GM12878 (cell line): Measurements from ENCODE around the gene RFT1. TPM values are rescaled to one million over a fixed set of nuclear protein-coding genes. Genes with fewer than 3 reads are reported as not detected.

ENCODE experiments used
- ATAC-seq: fragments of 200-7000 bp; cut with Tn5 transposase; 3 replicates; pipeline ENCODE4 v1.9.1; 2020; ENCODE audit warnings: mild to moderate bottlenecking, moderate library complexity
- BruUV-seq: library from RNA; stranded (reverse); fragments of 400-500 nt; replicated peaks from 2 replicates; lab custom pipeline; 2021; lab: Mats Ljungman, UMichigan
- CTCF ChIA-PET: fragments of 300-600 bp; sonication (Branson Sonifier 250); formaldehyde crosslinking; extraction: SDS; loops from one replicate; lab custom pipeline; 2021; ENCODE audit warnings: inconsistent platforms; lab: Yijun Ruan, JAX
- POLR2A ChIA-PET: fragments of 350-600 bp; formaldehyde crosslinking; extraction: SDS; loops from one replicate; lab custom pipeline; 2021; ENCODE audit warnings: inconsistent platforms; lab: Charles Lee
- RAD21 ChIA-PET: fragments of 300-600 bp; sonication (Branson Sonifier 250); formaldehyde crosslinking; loops from one replicate; lab custom pipeline; 2023; ENCODE audit warnings: antibody characterized with exemption; ENCODE audit not compliant: unreplicated experiment; lab: Charles Lee
- SMC1A ChIA-PET: fragments of 300-600 bp; sonication (Branson Sonifier 250); formaldehyde crosslinking; loops from one replicate; lab custom pipeline; 2023; ENCODE audit not compliant: unreplicated experiment, uncharacterized antibody; lab: Charles Lee
- DNase-seq: peaks from one replicate; pipeline ENCODE4 v3.0.0-alpha.2; 2011; ENCODE audit warnings: low read depth, low spot score
- FAIRE-seq: peaks from 3 replicates; lab custom pipeline; 2011; peaks lifted over from hg19 to GRCh38; lab: Jason Lieb, UNC
- H2AFZ ChIP-seq: 2 replicates; pipeline ENCODE4 v1.6.0; 2011; ENCODE audit warnings: low read depth, low read length, control low read depth; ENCODE audit not compliant: control insufficient read depth
- H3K27ac ChIP-seq: 2 replicates; pipeline ENCODE4 v1.5.1; 2011; ENCODE audit warnings: control low read depth; ENCODE audit not compliant: control insufficient read depth, insufficient read depth
- H3K27me3 ChIP-seq, 2 experiments: replicated peaks in 1 of 2; 2 replicates each; pipeline versions ENCODE4 v1.6.0 to v1.6.1; 2011; ENCODE audit warnings: low read length in 1 of 2; ENCODE audit not compliant: control insufficient read depth in 2 of 2, insufficient read depth in 2 of 2
- H3K36me3 ChIP-seq, 2 experiments: 2 replicates each; pipeline ENCODE4 v1.5.1; 2011; ENCODE audit warnings: low read length in 1 of 2; ENCODE audit not compliant: control insufficient read depth in 2 of 2, insufficient read depth in 2 of 2
- H3K4me1 ChIP-seq: 2 replicates; pipeline ENCODE4 v1.6.1; 2011; ENCODE audit warnings: mild to moderate bottlenecking, low read length, moderate library complexity, mixed read lengths; ENCODE audit not compliant: control insufficient read depth, insufficient read depth
- H3K4me2 ChIP-seq: 2 replicates; pipeline ENCODE4 v1.6.0; 2011; ENCODE audit warnings: control low read depth; ENCODE audit not compliant: control insufficient read depth, insufficient read depth
- H3K4me3 ChIP-seq: fragments of 200-600 bp; sonication (generic); 2 replicates; pipeline ENCODE4 v1.5.1; 2016
- H3K79me2 ChIP-seq: 2 replicates; pipeline ENCODE4 v1.6.0; 2011; ENCODE audit warnings: low read length; ENCODE audit not compliant: control insufficient read depth, insufficient read depth
- H3K9ac ChIP-seq: 2 replicates; pipeline ENCODE4 v1.8.0; 2011; ENCODE audit warnings: low read length, control low read depth, mixed read lengths; ENCODE audit not compliant: control insufficient read depth, insufficient read depth
- H3K9me3 ChIP-seq: replicated peaks from 3 replicates; pipeline ENCODE4 v1.5.1; 2011; ENCODE audit warnings: mild to moderate bottlenecking, low read length; ENCODE audit not compliant: control insufficient read depth, insufficient read depth
- H4K20me1 ChIP-seq: 2 replicates; pipeline ENCODE4 v1.6.0; 2011; ENCODE audit not compliant: control insufficient read depth, insufficient read depth
- CBX3 ChIP-seq: fragments of 200-600 bp; sonication (generic); IDR thresholded peaks from 2 replicates; pipeline ENCODE4 v1.6.1; 2016; ENCODE audit warnings: low read depth, borderline replicate concordance
- CBX5 ChIP-seq: sonication (generic); IDR thresholded peaks from 2 replicates; pipeline ENCODE4 v1.6.1; 2016; ENCODE audit warnings: low read depth, moderate library complexity, mild to moderate bottlenecking, inconsistent platforms
- CHD1 ChIP-seq: IDR thresholded peaks from 2 replicates; pipeline ENCODE4 v1.6.1; 2012; ENCODE audit warnings: low read depth, low read length, improper control_type of control experiment
- HDAC2 ChIP-seq: fragments of 200-600 bp; sonication (generic); IDR thresholded peaks from 2 replicates; pipeline ENCODE4 v1.6.1; 2017
- HDGF ChIP-seq: fragments of 450-650 bp; IDR thresholded peaks from 2 replicates; pipeline ENCODE4 v1.6.1; 2016; ENCODE audit warnings: antibody characterized with exemption
- IRF4 ChIP-seq: IDR thresholded peaks from 2 replicates; pipeline ENCODE4 v1.6.1; 2011; ENCODE audit warnings: low read depth, low read length
- LARP7 ChIP-seq: fragments of 450-650 bp; IDR thresholded peaks from 2 replicates; pipeline ENCODE4 v1.6.1; 2017; ENCODE audit warnings: mild to moderate bottlenecking
- MEF2A ChIP-seq: IDR thresholded peaks from 2 replicates; pipeline ENCODE4 v1.6.1; 2011; ENCODE audit warnings: low read depth, mild to moderate bottlenecking, low read length, moderate library complexity; ENCODE audit not compliant: insufficient read depth
- NR2F1 ChIP-seq: fragments of 450-650 bp; conservative IDR thresholded peaks from 2 replicates; pipeline ENCODE4 v1.6.1; 2017; ENCODE audit warnings: mild to moderate bottlenecking
- RB1 ChIP-seq: fragments of 450-650 bp; formaldehyde crosslinking; IDR thresholded peaks from 2 replicates; pipeline ENCODE4 v1.6.1; 2017; ENCODE audit warnings: mild to moderate bottlenecking, borderline replicate concordance
- RUNX3 ChIP-seq: IDR thresholded peaks from 2 replicates; pipeline ENCODE4 v1.6.1; 2012; ENCODE audit warnings: low read length, inconsistent platforms
- SP1 ChIP-seq: IDR thresholded peaks from one replicate; pipeline ENCODE4 v1.6.1; 2011; ENCODE audit warnings: low read depth, low read length
- TBL1XR1 ChIP-seq: IDR thresholded peaks from 2 replicates; pipeline ENCODE4 v1.6.1; 2012; ENCODE audit warnings: low read depth, low read length, improper control_type of control experiment
- WRNIP1 ChIP-seq: IDR thresholded peaks from 2 replicates; pipeline ENCODE4 v1.6.1; 2011; ENCODE audit warnings: low read depth, low read length, improper control_type of control experiment, borderline replicate concordance
- WGBS: methylation state at CpG from one replicate; pipeline ENCODE4 v1.1.6; 2016; ENCODE audit warnings: low lambda C conversion rate; ENCODE audit not compliant: insufficient replicate concordance, insufficient coverage; ENCODE audit errors: missing lambda C conversion rate; 5-methylcytosine and 5-hydroxymethylcytosine counted together
- in situ Hi-C: fragments of 300-500 bp; cut with MboI; formaldehyde crosslinking; loops from 9 replicates; pipeline ENCODE4 v1.14.3; 2018; ENCODE audit warnings: mixed read lengths
- intact Hi-C: fragments of 100-400 bp; cut with micrococcal nuclease; formaldehyde crosslinking; loops from one replicate; pipeline ENCODE4 v1.14.2; 2022; ENCODE audit not compliant: unreplicated experiment
- polyA plus RNA-seq, 11 experiments: library from polyadenylated mRNA; depleted of rRNA in 4 of 11; unstranded in 6 of 11; stranded (reverse) in 5 of 11; fragments of >200 nt; fragmentation: Nextera tagmentation in 4 of 11; fragmentation: Illumina TruSeq in 1 of 11; extraction: Ambion mirVana in 4 of 11; extraction: Trizol in 1 of 11; gene quantifications; 1 replicate in 1 of 11; 2 replicates in 10 of 11; pipeline versions ENCODE4 v1.2.1 to v1.2.3, GENCODE V29; 2011 to 2016; ENCODE audit warnings: inconsistent platforms in 2 of 11, missing spikeins in 2 of 11, low read depth in 1 of 11
- total RNA-seq, 4 experiments: library from RNA; depleted of rRNA in 3 of 4; stranded (reverse); fragments of >200 nt in 3 of 4; fragmentation: Illumina TruSeq in 1 of 4; extraction: Trizol in 1 of 4; gene quantifications; 2 replicates each; pipeline versions ENCODE4 v1.2.1 to v1.2.3, GENCODE V29; 2013 to 2021
- TF ChIP-seq, protein P1 (sequence below): fragments of 450-650 bp; IDR thresholded peaks from 2 replicates; pipeline ENCODE4 v1.6.1; 2017; ENCODE audit warnings: low read depth, mild to moderate bottlenecking, moderate library complexity
- TF ChIP-seq, protein P2 (sequence below): fragments of 450-650 bp; formaldehyde crosslinking; IDR thresholded peaks from 2 replicates; pipeline ENCODE4 v1.5.0; 2022; ENCODE audit warnings: mild to moderate bottlenecking, missing genetic modification characterization
- TF ChIP-seq, protein P3 (sequence below): fragments of 450-650 bp; formaldehyde crosslinking; IDR thresholded peaks from 2 replicates; pipeline ENCODE4 v1.4.0; 2020; ENCODE audit warnings: mild to moderate bottlenecking, moderate library complexity

RFT1 gene
- total and polyA plus RNA-seq, 10 of the 15 experiments (the other 5 are each of a cell fraction or from before 2014, with no cell fraction given), result 16.6 to 75.1 (median 34.5) TPM

DNA sequence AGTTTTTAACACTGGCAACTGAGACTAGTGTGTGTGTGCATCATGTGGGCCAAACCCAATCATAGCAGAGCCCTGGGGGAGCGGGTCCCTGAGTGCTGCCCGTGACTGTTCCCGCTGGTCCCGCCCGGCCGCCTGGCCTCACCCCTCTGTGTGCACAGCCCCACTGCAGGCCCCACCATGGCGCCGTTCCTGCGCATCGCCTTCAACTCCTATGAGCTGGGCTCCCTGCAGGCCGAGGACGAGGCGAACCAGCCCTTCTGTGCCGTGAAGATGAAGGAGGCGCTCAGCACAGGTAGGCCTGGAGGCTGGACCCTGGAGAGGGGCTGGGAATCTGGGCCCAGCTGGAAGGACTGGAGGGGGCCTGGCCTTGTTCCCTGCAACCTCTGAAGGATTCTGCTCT is 48.0 kb upstream of the RFT1 start:
- H3K27me3 ChIP-seq, result no peaks in the 10 kb centered on the region
- H3K9me3 ChIP-seq, result no peaks in the 10 kb centered on the region
- in situ Hi-C loops (no loop called here), intact Hi-C loops (no loop called here)
- no peak overlapping the region for H2AFZ ChIP-seq
- WGBS, result 100% methylated on average over 15 of the region's 15 CpGs
- peaks cover 70% of the 10 kb centered on the region for H3K4me1 ChIP-seq
- ChIA-PET POLR2A (no interaction called here), CTCF (interaction anchor here (0.7 to 1.9 kb wide), 3 partner anchors 13 to 44 kb away, joined by 3 to 5 read pairs (median 3); no protein-coding TSS in a partner anchor), RAD21 (no interaction called here), SMC1A (interaction anchor here (2.4 to 4.6 kb wide), 2 partner anchors 8 to 14 kb away, joined by 10 to 21 read pairs; no protein-coding TSS in a partner anchor)
- ATAC-seq (no peak), DNase-seq (no peak), FAIRE-seq (no peak)
- H3K4me3 ChIP-seq, result no peak overlapping the region
- H3K9ac ChIP-seq, result no peak overlapping the region
- H3K4me2 ChIP-seq, result no peak overlapping the region
- H3K79me2 ChIP-seq, result peaks cover 54% of the 10 kb centered on the region
- no peaks in the 10 kb centered on the region for H4K20me1 ChIP-seq
- BruUV-seq, result no TSS peak
- no peak overlapping the region for H3K27ac ChIP-seq
- H3K36me3 ChIP-seq, result peaks cover 27 to 62% of the 10 kb centered on the region in 2 experiments
- TF ChIP-seq NR2F1, result no peak
- no peak for TF ChIP-seq CBX3
- TF ChIP-seq WRNIP1, result no peak
- TF ChIP-seq CHD1, result no peak
- TF ChIP-seq, protein P1, sequence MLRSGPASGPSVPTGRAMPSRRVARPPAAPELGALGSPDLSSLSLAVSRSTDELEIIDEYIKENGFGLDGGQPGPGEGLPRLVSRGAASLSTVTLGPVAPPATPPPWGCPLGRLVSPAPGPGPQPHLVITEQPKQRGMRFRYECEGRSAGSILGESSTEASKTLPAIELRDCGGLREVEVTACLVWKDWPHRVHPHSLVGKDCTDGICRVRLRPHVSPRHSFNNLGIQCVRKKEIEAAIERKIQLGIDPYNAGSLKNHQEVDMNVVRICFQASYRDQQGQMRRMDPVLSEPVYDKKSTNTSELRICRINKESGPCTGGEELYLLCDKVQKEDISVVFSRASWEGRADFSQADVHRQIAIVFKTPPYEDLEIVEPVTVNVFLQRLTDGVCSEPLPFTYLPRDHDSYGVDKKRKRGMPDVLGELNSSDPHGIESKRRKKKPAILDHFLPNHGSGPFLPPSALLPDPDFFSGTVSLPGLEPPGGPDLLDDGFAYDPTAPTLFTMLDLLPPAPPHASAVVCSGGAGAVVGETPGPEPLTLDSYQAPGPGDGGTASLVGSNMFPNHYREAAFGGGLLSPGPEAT, result no peak
- no peak for TF ChIP-seq RUNX3
- no peak for TF ChIP-seq SP1
- TF ChIP-seq, protein P2, sequence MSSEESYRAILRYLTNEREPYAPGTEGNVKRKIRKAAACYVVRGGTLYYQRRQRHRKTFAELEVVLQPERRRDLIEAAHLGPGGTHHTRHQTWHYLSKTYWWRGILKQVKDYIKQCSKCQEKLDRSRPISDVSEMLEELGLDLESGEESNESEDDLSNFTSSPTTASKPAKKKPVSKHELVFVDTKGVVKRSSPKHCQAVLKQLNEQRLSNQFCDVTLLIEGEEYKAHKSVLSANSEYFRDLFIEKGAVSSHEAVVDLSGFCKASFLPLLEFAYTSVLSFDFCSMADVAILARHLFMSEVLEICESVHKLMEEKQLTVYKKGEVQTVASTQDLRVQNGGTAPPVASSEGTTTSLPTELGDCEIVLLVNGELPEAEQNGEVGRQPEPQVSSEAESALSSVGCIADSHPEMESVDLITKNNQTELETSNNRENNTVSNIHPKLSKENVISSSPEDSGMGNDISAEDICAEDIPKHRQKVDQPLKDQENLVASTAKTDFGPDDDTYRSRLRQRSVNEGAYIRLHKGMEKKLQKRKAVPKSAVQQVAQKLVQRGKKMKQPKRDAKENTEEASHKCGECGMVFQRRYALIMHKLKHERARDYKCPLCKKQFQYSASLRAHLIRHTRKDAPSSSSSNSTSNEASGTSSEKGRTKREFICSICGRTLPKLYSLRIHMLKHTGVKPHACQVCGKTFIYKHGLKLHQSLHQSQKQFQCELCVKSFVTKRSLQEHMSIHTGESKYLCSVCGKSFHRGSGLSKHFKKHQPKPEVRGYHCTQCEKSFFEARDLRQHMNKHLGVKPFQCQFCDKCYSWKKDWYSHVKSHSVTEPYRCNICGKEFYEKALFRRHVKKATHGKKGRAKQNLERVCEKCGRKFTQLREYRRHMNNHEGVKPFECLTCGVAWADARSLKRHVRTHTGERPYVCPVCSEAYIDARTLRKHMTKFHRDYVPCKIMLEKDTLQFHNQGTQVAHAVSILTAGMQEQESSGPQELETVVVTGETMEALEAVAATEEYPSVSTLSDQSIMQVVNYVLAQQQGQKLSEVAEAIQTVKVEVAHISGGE (CRISPR knock-in tag), result no peak
- no peak for TF ChIP-seq IRF4
- no peak for TF ChIP-seq HDGF
- TF ChIP-seq LARP7, result no peak
- no peak for TF ChIP-seq CBX5
- no peak for TF ChIP-seq MEF2A
- no peak for TF ChIP-seq HDAC2
- TF ChIP-seq, protein P3, sequence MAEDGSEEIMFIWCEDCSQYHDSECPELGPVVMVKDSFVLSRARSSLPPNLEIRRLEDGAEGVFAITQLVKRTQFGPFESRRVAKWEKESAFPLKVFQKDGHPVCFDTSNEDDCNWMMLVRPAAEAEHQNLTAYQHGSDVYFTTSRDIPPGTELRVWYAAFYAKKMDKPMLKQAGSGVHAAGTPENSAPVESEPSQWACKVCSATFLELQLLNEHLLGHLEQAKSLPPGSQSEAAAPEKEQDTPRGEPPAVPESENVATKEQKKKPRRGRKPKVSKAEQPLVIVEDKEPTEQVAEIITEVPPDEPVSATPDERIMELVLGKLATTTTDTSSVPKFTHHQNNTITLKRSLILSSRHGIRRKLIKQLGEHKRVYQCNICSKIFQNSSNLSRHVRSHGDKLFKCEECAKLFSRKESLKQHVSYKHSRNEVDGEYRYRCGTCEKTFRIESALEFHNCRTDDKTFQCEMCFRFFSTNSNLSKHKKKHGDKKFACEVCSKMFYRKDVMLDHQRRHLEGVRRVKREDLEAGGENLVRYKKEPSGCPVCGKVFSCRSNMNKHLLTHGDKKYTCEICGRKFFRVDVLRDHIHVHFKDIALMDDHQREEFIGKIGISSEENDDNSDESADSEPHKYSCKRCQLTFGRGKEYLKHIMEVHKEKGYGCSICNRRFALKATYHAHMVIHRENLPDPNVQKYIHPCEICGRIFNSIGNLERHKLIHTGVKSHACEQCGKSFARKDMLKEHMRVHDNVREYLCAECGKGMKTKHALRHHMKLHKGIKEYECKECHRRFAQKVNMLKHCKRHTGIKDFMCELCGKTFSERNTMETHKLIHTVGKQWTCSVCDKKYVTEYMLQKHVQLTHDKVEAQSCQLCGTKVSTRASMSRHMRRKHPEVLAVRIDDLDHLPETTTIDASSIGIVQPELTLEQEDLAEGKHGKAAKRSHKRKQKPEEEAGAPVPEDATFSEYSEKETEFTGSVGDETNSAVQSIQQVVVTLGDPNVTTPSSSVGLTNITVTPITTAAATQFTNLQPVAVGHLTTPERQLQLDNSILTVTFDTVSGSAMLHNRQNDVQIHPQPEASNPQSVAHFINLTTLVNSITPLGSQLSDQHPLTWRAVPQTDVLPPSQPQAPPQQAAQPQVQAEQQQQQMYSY (CRISPR knock-in tag), result no peak
- TF ChIP-seq TBL1XR1, result no peak
- no peak for TF ChIP-seq RB1
